Nucleus accumbens (tissue), 56 donors: Measurements from ENCODE around the gene SLC22A15.
A peak's percentile ranks its signal among the peaks of the same experiment; 100 is the strongest.
"Not testable (repeated sequence)": the region's sequence is repeated elsewhere in the genome, so short reads cannot be mapped to it uniquely, and the experiment has no call there.

Experiments
- DNase-seq, 56 donors: peaks; one replicate each; lab custom pipeline; 2025; lab: John Stamatoyannopoulos, UW

SLC22A15 gene

DNA sequence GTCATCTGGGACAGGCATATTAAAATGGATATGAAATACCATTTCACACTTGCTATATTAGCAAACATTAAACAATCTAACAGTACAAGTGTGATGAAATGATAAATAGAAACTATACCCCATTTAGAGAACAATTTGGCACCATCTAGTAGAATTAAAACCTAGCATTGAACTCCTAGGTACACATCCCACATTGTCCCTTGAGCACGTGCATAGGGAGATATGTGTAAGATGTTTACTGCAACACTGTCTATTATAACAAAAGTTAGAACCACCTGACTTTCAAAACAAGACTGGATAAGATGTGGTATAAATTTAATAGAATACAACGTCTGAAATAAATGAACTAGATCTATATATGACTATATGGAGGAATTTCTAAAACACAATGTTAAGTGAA, 3.8 kb downstream of the SLC22A15 start:
- no peak for DNase-seq

GRCh38 chr1:115980998-115981993, 5.0 kb downstream of the SLC22A15 start:
- DNase-seq = peak in 28 of 56 donors; percentile 9 to 64 (median 26)

DNA sequence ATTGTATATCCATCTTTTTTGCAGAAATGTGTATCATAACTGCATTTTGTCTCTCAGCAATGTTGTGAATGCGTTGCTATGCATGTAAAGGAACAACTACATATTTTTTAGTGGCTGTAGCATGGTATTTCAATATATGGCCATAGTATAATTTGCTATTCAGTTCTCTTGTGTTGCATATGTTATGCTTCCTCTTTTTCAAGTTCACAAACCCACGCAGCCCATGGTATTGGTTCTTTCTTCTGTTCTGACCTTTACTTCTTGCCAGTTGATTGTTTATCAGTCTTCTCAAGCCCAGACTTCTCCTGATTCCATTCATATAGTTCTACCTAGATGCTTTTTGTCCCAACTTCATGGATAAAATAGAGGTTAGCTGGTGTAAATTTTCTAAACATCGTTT, 6.1 kb downstream of the SLC22A15 start:
- no peak for DNase-seq

DNA sequence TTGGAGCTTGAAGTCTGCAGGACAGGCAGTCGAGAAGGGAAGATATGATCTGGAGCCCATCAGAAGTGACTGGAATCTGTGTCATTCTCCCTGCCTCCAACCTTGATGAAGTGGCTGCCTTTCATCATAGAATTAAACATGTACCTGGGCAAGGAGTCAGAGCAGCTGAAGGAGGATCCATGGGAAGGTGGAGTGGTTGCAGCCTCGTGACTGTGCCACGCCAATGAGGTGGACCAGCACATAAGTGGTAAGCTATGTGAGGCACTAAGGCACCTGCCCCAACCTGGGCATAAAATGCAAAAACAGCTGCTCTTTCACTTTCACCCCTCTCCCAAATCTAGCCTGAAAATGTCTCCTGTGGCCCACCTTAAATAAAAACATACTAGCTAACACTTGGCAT, 7.3 kb downstream of the SLC22A15 start:
- no peak for DNase-seq

DNA sequence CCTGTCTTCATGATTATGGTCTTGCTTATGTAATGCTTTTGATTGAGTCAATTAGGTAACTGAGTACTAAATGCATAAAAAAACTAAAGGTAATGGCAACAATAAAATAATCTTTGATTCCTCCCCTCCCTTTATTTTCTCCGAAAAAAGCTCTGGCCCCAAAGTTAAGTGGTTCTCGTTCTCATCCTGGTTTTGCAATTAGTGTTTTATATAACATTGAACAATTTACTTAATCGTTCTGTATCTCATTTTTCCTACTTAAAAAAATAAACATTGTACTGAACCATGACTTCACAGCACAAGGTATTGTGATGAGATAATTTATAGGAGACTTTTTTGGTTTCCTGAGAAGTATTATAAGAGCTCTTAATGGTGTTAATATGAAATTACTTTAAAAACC, 11.3 kb downstream of the SLC22A15 start:
- no peak for DNase-seq

DNA sequence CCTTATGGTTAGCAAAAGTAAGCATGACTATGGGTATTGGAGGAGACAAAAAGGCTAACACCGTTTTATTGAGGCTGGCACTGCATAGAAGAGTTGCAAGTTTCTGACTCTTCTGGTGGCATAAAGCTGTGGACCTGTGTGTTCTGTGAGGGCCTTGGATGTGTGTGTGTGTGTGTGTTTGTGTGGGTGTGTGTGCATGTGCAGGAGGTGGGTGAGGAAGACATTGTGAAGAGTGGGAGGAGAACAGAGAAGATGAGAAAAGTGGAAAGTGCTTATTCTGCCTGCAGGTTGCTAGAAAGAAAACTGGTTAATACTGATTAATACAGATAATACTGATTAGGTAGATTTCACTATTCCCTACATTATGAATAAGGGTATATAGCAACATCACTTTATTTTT, 12.6 kb downstream of the SLC22A15 start:
- no peak for DNase-seq

- no peak for DNase-seq
Measured at GRCh38 chr1:115989699-115990098, 13.4 kb downstream of the SLC22A15 start.

GRCh38 chr1:115991909-115992308, 15.6 kb downstream of the SLC22A15 start:
- peak in 3 of 56 donors; percentile 24 to 37 (median 25) for DNase-seq

GRCh38 chr1:115997921-115998320, 21.6 kb downstream of the SLC22A15 start:
- DNase-seq = not testable (repeated sequence)

DNA sequence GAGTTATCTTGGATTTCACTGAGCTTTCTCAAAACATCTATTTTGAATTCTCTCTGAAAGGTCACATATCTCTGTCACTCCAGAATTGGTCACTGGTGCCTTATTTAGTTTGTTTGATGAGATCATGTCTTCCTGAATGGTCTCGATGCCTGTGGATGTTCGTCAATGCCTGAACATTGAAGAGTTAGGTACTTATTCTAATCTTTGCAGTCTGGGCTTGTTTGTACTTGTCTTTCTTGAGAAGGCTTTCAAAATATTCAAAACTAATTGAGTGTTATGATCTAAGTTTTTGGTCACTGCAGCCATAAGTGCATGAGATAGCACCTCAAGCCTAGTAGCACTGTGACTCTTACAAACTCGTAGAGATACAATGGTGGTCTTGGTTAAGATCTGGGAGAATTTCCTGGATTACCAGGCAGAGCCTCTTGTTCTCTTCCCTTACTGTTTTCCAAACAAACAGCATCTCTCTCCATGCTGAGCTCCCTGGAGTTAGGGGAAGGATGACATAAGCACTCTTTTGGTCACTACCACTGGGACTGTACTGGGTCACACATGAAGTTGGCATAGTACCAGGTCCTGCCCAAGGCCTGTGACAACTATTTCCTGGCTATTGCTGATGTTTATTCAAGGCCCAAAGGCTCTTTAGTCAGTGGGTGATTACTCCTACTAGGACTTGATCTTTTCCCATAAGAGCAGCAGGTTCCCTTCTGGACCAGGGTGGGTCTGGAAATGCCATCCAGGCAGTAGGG, 25.6 kb downstream of the SLC22A15 start:
- DNase-seq = peak in 3 of 56 donors; percentile 19 to 63 (median 35)

DNA sequence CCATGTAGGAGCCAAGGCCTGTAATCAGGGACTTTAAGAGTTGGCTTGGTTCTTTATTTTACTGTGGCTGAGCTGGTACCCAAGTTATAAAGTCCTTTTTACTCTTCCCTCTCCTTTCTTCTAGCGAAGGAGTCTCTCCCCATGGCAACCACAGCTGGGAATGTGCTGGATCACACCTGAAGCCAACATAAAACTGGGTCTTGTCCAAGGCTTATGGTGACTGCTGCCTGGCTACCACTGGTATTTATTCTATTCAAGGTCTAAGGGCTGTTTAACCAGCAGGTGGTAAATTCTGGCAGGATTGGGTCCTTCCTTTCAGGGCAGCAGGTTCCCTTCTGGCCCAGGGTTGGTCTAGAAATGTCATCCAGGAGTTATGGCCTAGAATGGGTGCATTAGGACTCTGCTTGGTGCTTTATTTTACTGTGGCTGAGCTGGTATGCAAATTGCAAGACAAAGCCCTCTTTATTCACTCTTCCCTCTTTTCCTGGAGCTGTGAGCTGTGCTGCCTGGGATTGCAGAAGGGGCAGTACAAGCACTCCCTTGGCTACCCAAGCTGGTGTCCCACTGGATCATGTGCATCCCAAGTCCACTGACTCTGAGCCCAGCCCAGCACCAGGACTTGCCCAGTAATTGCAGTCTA, 26.6 kb downstream of the SLC22A15 start:
- DNase-seq = peak in 42 of 56 donors; percentile 19 to 87 (median 57)

- no peak for DNase-seq
Measured at GRCh38 chr1:116003823-116004222, 27.5 kb downstream of the SLC22A15 start.

GRCh38 chr1:116006486-116006964, 30.2 kb downstream of the SLC22A15 start:
- DNase-seq = no peak

DNA sequence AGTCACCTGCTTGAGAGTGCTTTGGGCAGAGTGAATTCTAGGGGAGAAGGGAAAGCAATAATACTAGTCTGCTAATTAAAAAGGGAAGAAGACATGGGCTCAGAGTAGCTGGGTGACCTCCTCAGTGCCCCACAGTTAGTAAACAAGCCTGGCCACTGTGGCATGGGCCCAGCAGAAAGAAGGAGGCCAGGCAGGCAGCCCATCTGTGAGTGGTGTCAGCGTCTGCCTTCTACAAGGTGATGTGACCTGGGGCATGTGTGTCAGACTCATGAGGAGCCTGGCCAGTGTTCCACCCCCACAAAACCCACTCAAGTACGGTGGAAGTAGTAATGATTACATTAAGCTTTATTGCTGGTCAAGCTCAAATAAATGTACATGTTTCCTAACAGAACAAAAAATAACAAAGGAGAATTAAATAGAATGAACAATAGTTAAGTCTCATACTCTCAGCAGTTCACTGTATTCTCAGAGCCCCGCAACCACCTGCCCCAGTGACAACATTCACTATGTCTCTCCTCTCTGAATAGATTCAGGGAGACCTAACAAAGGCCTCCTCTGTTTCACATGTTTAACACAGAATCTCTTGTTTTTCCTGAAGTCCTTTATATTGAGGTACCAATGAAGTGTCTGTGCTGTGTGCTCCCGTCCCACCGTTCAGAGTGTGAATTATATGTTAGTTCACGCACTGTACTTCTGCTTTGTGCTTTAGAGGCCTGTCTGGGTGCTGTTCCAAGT, 32.5 kb downstream of the SLC22A15 start:
- DNase-seq = peak in 36 of 56 donors; percentile 19 to 74 (median 46)

- DNase-seq = peak in 6 of 56 donors; percentile 5 to 35 (median 18)
Measured at GRCh38 chr1:116012716-116013115, 36.4 kb downstream of the SLC22A15 start.

GRCh38 chr1:116015679-116016078, 39.4 kb downstream of the SLC22A15 start:
- no peak for DNase-seq

GRCh38 chr1:116018007-116018406, 41.7 kb downstream of the SLC22A15 start:
- no peak for DNase-seq

GRCh38 chr1:116019653-116020253, 43.4 kb downstream of the SLC22A15 start:
- no peak for DNase-seq

DNA sequence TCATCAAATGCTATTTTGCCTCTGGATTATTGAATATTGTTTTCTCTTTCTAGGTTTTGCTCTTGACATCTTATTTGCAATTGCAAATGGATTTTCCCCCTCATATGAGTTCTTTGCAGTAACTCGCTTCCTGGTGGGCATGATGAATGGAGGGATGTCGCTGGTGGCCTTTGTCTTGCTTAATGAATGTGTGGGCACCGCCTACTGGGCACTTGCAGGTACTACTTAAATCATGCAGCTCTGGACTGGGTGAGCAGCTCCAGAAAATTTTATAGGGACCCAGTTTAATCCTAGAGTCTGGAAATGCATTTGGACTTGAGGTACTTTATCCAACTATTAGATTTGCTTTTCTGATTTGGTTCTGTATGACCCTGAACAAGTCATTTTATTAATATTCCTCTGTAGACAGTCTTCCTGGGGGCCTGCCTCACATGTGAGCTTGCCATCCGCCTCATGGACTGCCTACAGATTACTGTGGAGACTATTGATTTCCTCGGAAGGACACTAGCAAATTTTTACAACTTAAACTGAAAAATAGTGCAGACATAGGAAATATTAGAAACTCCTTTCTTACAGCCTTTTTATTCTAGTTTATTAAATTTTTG, 44.5 kb downstream of the SLC22A15 start:
- peak in 36 of 56 donors; percentile 4 to 77 (median 38) for DNase-seq
